Measurements from ENCODE around the gene PEAK1.

GRCh38 chr15:77081971-77082370 is 337.9 kb downstream of the PEAK1 start:
- TF ChIP-seq CTCF (IDR thresholded peaks at IDR 0.05) (no peak), POLR2A (IDR thresholded peaks at IDR 0.05) (no peak)

Data from vagina (tissue), 2 donors.